T follicular helper cell (primary cell): ENCODE data around the gene CARD19.

Experiments
- DNase-seq: peaks from one replicate; pipeline ENCODE4 v3.0.0-alpha.2; 2020; ENCODE audit warnings: low read depth

The CARD19 gene

DNA sequence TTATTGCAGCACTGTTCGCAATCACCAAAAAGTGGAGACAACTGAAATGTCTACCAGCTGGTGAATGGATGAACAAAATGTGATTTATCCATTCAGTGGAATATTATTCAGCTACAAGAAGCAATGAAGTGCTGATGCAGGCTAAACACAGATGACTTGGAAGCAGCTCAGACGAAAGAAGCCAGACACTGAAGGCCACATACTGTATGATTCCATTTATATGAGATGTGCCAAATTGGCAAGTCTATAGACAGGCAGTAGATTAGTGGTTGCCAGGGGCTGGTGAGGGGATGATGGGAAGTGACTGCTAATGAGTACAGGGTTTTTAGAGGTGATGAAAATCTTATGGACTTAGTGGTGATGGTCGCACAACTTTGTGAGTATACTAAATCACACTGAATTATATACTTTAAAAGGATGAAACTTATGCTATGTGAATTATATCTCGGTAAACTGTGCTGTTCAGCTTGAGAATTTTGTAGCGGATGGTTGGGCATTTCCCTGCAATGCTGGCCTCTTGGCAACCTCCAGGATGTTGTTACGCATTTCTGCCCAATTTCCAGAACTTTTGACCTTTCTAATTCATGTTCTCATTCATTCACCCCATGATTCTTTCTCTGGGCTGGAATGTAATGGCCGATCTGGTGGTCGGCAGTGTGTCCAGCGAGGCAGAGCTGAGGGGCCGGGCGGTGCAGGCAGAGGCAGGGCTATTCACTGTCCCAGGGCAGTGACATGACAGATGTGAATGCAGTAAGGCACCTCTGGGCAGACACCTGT lies 66.0 kb downstream of the CARD19 start:
- DNase-seq: no peak
